ENCODE data around the gene MFN1.

MFN1 gene

GRCh38 chr3:179347345-179348194 lies at the start of gene MFN1:
MFN1 (plus strand) TSS chr3:179347709; CDS start chr3:179348852, 1,143 bp downstream.
- DNase-seq (ENCODE audit: low read depth) = peak; percentile 94
- TF ChIP-seq MYC (IDR thresholded peaks at IDR 0.05; ENCODE audit: low read depth, low read length) = peak; percentile 54
- TF ChIP-seq POLR2A (IDR thresholded peaks at IDR 0.05; ENCODE audit: extremely low read depth, insufficient read length) = peak; percentile 44
- no peak for TF ChIP-seq MAX (IDR thresholded peaks at IDR 0.05; ENCODE audit: low read depth, low read length)
- no peak for TF ChIP-seq CTCF (IDR thresholded peaks at IDR 0.05; ENCODE audit: low read depth, low read length)
- H3K4me3 ChIP-seq (ENCODE audit: low read depth, low read length) = peak within 1 kb of the TSS; percentile 86

GRCh38 chr3:179297971-179298725 lies 49.4 kb upstream of the MFN1 start:
- DNase-seq (ENCODE audit: low read depth) = no peak
- H3K4me3 ChIP-seq (ENCODE audit: low read depth, low read length) = no peak overlapping the region
- TF ChIP-seq MAX (IDR thresholded peaks at IDR 0.05; ENCODE audit: low read depth, low read length) (no peak), MYC (IDR thresholded peaks at IDR 0.05; ENCODE audit: low read depth, low read length) (no peak), CTCF (IDR thresholded peaks at IDR 0.05; ENCODE audit: low read depth, low read length) (no peak), POLR2A (IDR thresholded peaks at IDR 0.05; ENCODE audit: extremely low read depth, insufficient read length) (no peak)

GRCh38 chr3:179299316-179299715 lies 48.2 kb upstream of the MFN1 start:
- DNase-seq (ENCODE audit: low read depth) = no peak
- H3K4me3 ChIP-seq (ENCODE audit: low read depth, low read length) = no peak overlapping the region
- TF ChIP-seq MAX (IDR thresholded peaks at IDR 0.05; ENCODE audit: low read depth, low read length) = no peak
- TF ChIP-seq CTCF (IDR thresholded peaks at IDR 0.05; ENCODE audit: low read depth, low read length) = no peak
- no peak for TF ChIP-seq MYC (IDR thresholded peaks at IDR 0.05; ENCODE audit: low read depth, low read length)
- no peak for TF ChIP-seq POLR2A (IDR thresholded peaks at IDR 0.05; ENCODE audit: extremely low read depth, insufficient read length)

- no peak for DNase-seq (ENCODE audit: low read depth)
- TF ChIP-seq POLR2A (IDR thresholded peaks at IDR 0.05; ENCODE audit: extremely low read depth, insufficient read length) = no peak
- TF ChIP-seq MAX (IDR thresholded peaks at IDR 0.05; ENCODE audit: low read depth, low read length) = no peak
- TF ChIP-seq MYC (IDR thresholded peaks at IDR 0.05; ENCODE audit: low read depth, low read length) = no peak
- no peak for TF ChIP-seq CTCF (IDR thresholded peaks at IDR 0.05; ENCODE audit: low read depth, low read length)
- no peak overlapping the region for H3K4me3 ChIP-seq (ENCODE audit: low read depth, low read length)
These were observed 47.4 kb upstream of the MFN1 start for GRCh38 chr3:179299999-179300613.

- DNase-seq (ENCODE audit: low read depth) = no peak
- TF ChIP-seq MYC (IDR thresholded peaks at IDR 0.05; ENCODE audit: low read depth, low read length) (no peak), CTCF (IDR thresholded peaks at IDR 0.05; ENCODE audit: low read depth, low read length) (no peak), POLR2A (IDR thresholded peaks at IDR 0.05; ENCODE audit: extremely low read depth, insufficient read length) (no peak), MAX (IDR thresholded peaks at IDR 0.05; ENCODE audit: low read depth, low read length) (no peak)
These were observed 45.9 kb upstream of the MFN1 start for GRCh38 chr3:179301645-179302044.

More at GRCh38 chr3:179301645-179302044, 45.9 kb upstream of the MFN1 start:
- H3K4me3 ChIP-seq (ENCODE audit: low read depth, low read length) = no peak overlapping the region
